ENCODE results near the gene EVI5L. TPM values are rescaled to one million over a fixed set of nuclear protein-coding genes. Genes with fewer than 3 reads are reported as not detected.

The EVI5L gene
- total and polyA plus RNA-seq, 4 experiments from 2014 or later = 1.1 to 14.1 (median 7.4) TPM

- Histone ChIP-seq H3K27ac (ENCODE audit: low read depth, low read length) (no peak overlapping the region), H3K4me3 (ENCODE audit: low read length in 2 of 2) (no peak overlapping the region), H3K36me3 (ENCODE audit: insufficient read depth, low read length) (no peaks in the 10 kb centered on the region), H3K27me3 (ENCODE audit: insufficient read depth, low read length) (peaks cover 7% of the 10 kb centered on the region), H3K9me3 (ENCODE audit: control insufficient read depth in 1 of 2, low read length in 2 of 2) (no peaks in the 10 kb centered on the region), H3K4me1 (ENCODE audit: insufficient read depth, low read length) (peaks cover 34% of the 10 kb centered on the region)
- peak overlapping the region in 2 of 8 donors; percentile 6 to 10 for H3K4me3 Mint-ChIP-seq
- intact Hi-C loops (cut with micrococcal nuclease) = loop anchor here (2.0 kb wide), 1 partner anchor 33 kb away; the partner anchor contains the start of gene EVI5L
- no peaks in the 10 kb centered on the region for H3K9me3 Mint-ChIP-seq
- ChIA-PET CTCF (ENCODE audit: partially characterized antibody) (interaction anchor here (1.0 to 1.1 kb wide), 2 partner anchors 12 to 40 kb away, joined by 3 to 4 read pairs; partner anchors contain the start of gene MAP2K7), POLR2A (ENCODE audit: partially characterized antibody) (interaction anchor here (0.6 to 1.1 kb wide), 2 partner anchors 56 to 78 kb away, joined by 3 to 5 read pairs; partner anchors contain the start of gene SNAPC2)
- peaks cover 8 to 33% (median 18%) of the 10 kb centered on the region in 4 donors for H3K4me1 Mint-ChIP-seq
- DNase-seq = no peak
- H3K36me3 Mint-ChIP-seq = no peaks in the 10 kb centered on the region
- no peaks in the 10 kb centered on the region for H3K27me3 Mint-ChIP-seq
- H3K27ac Mint-ChIP-seq = peak overlapping the region in 2 of 7 donors; percentile 12 to 82
Measured at GRCh38 chr19:7863971-7864689, 34.1 kb downstream of the EVI5L start.

- no peaks in the 10 kb centered on the region for H3K9me3 Mint-ChIP-seq
Measured at GRCh38 chr19:7864690-7865074, 34.7 kb downstream of the EVI5L start.

GRCh38 chr19:7865262-7865911 lies 35.4 kb downstream of the EVI5L start:
- Mint-ChIP-seq H3K4me1 (peaks cover 10 to 33% (median 19%) of the 10 kb centered on the region in 4 donors), H3K27me3 (no peaks in the 10 kb centered on the region), H3K27ac (peak overlapping the region; percentile 33 to 94 (median 82)), H3K36me3 (no peaks in the 10 kb centered on the region), H3K9me3 (no peaks in the 10 kb centered on the region), H3K4me3 (peak overlapping the region; percentile 35 to 89 (median 66))
- ChIA-PET POLR2A (ENCODE audit: partially characterized antibody) (interaction anchor here (1.1 kb wide), 1 partner anchor 79 kb away, joined by 3 read pairs; no protein-coding TSS in a partner anchor), CTCF (ENCODE audit: partially characterized antibody) (interaction anchor here (2.1 kb wide), 1 partner anchor 12 kb away, joined by 9 read pairs; no protein-coding TSS in a partner anchor)
- no peak overlapping the region for H3K27ac ChIP-seq (ENCODE audit: low read depth, low read length)
- no peaks in the 10 kb centered on the region for H3K9me3 ChIP-seq (ENCODE audit: control insufficient read depth in 1 of 2, low read length in 2 of 2)
- intact Hi-C loops (cut with micrococcal nuclease) = no loop called here
- DNase-seq = no peak
- H3K27me3 ChIP-seq (ENCODE audit: insufficient read depth, low read length) = peaks cover 7% of the 10 kb centered on the region
- H3K4me1 ChIP-seq (ENCODE audit: insufficient read depth, low read length) = peaks cover 41% of the 10 kb centered on the region
- H3K36me3 ChIP-seq (ENCODE audit: insufficient read depth, low read length) = no peaks in the 10 kb centered on the region
- H3K4me3 ChIP-seq (ENCODE audit: low read length in 2 of 2) = no peak overlapping the region

More at GRCh38 chr19:7864690-7865074, 34.7 kb downstream of the EVI5L start:
- H3K4me3 ChIP-seq (ENCODE audit: low read length in 2 of 2) = no peak overlapping the region
- Mint-ChIP-seq H3K36me3 (no peaks in the 10 kb centered on the region), H3K27ac (peak overlapping the region in 1 of 7 donors; percentile 82), H3K4me3 (peak overlapping the region in 2 of 8 donors; percentile 8 to 89), H3K27me3 (no peaks in the 10 kb centered on the region), H3K4me1 (peaks cover 8 to 33% (median 18%) of the 10 kb centered on the region in 4 donors)
- H3K4me1 ChIP-seq (ENCODE audit: insufficient read depth, low read length) = peaks cover 35% of the 10 kb centered on the region
- ChIA-PET POLR2A (ENCODE audit: partially characterized antibody) (interaction anchor here (0.6 kb wide), 1 partner anchor 77 kb away, joined by 3 read pairs; no protein-coding TSS in a partner anchor), CTCF (ENCODE audit: partially characterized antibody) (interaction anchor here (1.1 kb wide), 1 partner anchor 12 kb away, joined by 4 read pairs; no protein-coding TSS in a partner anchor)
- H3K27me3 ChIP-seq (ENCODE audit: insufficient read depth, low read length) = peaks cover 7% of the 10 kb centered on the region
- DNase-seq = no peak
- H3K36me3 ChIP-seq (ENCODE audit: insufficient read depth, low read length) = no peaks in the 10 kb centered on the region
- no peaks in the 10 kb centered on the region for H3K9me3 ChIP-seq (ENCODE audit: control insufficient read depth in 1 of 2, low read length in 2 of 2)
- intact Hi-C loops (cut with micrococcal nuclease) = no loop called here
- no peak overlapping the region for H3K27ac ChIP-seq (ENCODE audit: low read depth, low read length)

- no peak overlapping the region for H3K27ac ChIP-seq (ENCODE audit: low read depth, low read length)
- no peak for DNase-seq
- CTCF ChIA-PET (ENCODE audit: partially characterized antibody) = interaction anchor here (2.1 kb wide), 1 partner anchor 13 kb away, joined by 9 read pairs; no protein-coding TSS in a partner anchor
- no peaks in the 10 kb centered on the region for H3K9me3 Mint-ChIP-seq
- H3K27ac Mint-ChIP-seq = peak overlapping the region in 2 of 7 donors; percentile 31 to 36
- peaks cover 39% of the 10 kb centered on the region for H3K4me1 ChIP-seq (ENCODE audit: insufficient read depth, low read length)
- H3K9me3 ChIP-seq (ENCODE audit: control insufficient read depth in 1 of 2, low read length in 2 of 2) = no peaks in the 10 kb centered on the region
- H3K27me3 Mint-ChIP-seq = peaks cover 0 to 4% of the 10 kb centered on the region in 2 donors
- intact Hi-C loops (cut with micrococcal nuclease) = no loop called here
- no peaks in the 10 kb centered on the region for H3K27me3 ChIP-seq (ENCODE audit: insufficient read depth, low read length)
- H3K36me3 ChIP-seq (ENCODE audit: insufficient read depth, low read length) = no peaks in the 10 kb centered on the region
- POLR2A ChIA-PET (ENCODE audit: partially characterized antibody) = interaction anchor here (1.1 kb wide), 1 partner anchor 77 kb away, joined by 3 read pairs; no protein-coding TSS in a partner anchor
- no peak overlapping the region for H3K4me3 ChIP-seq (ENCODE audit: low read length in 2 of 2)
- H3K4me1 Mint-ChIP-seq = peaks cover 14 to 36% (median 25%) of the 10 kb centered on the region in 4 donors
- H3K36me3 Mint-ChIP-seq = no peaks in the 10 kb centered on the region
- H3K4me3 Mint-ChIP-seq = peak overlapping the region in 1 of 8 donors; percentile 6
Measured at GRCh38 chr19:7866399-7867091, 36.5 kb downstream of the EVI5L start.

- no peaks in the 10 kb centered on the region for H3K9me3 ChIP-seq (ENCODE audit: control insufficient read depth in 1 of 2, low read length in 2 of 2)
- no peaks in the 10 kb centered on the region for H3K36me3 ChIP-seq (ENCODE audit: insufficient read depth, low read length)
- CTCF ChIA-PET (ENCODE audit: partially characterized antibody) = interaction anchor here (2.1 kb wide), 1 partner anchor 14 kb away, joined by 9 read pairs; no protein-coding TSS in a partner anchor
- H3K4me1 ChIP-seq (ENCODE audit: insufficient read depth, low read length) = peaks cover 36% of the 10 kb centered on the region
- H3K4me3 Mint-ChIP-seq = no peak overlapping the region
- H3K27ac ChIP-seq (ENCODE audit: low read depth, low read length) = no peak overlapping the region
- no peaks in the 10 kb centered on the region for H3K36me3 Mint-ChIP-seq
- H3K27me3 Mint-ChIP-seq = peaks cover 0 to 11% of the 10 kb centered on the region in 2 donors
- DNase-seq = no peak
- intact Hi-C loops (cut with micrococcal nuclease) = no loop called here
- peaks cover 21 to 43% (median 30%) of the 10 kb centered on the region in 4 donors for H3K4me1 Mint-ChIP-seq
- POLR2A ChIA-PET (ENCODE audit: partially characterized antibody) = no interaction called here
- no peak overlapping the region for H3K4me3 ChIP-seq (ENCODE audit: low read length in 2 of 2)
- peak overlapping the region in 2 of 7 donors; percentile 36 to 91 for H3K27ac Mint-ChIP-seq
- no peaks in the 10 kb centered on the region for H3K27me3 ChIP-seq (ENCODE audit: insufficient read depth, low read length)
- H3K9me3 Mint-ChIP-seq = no peaks in the 10 kb centered on the region
Measured at GRCh38 chr19:7867092-7867844, 37.2 kb downstream of the EVI5L start.

GRCh38 chr19:7868326-7868670 lies 38.3 kb downstream of the EVI5L start:
- peak in 1 of 5 donors; percentile 60 for DNase-seq
- H3K4me1 Mint-ChIP-seq = peaks cover 21 to 48% (median 33%) of the 10 kb centered on the region in 4 donors

More at GRCh38 chr19:7868326-7868670, 38.3 kb downstream of the EVI5L start:
- peak overlapping the region; percentile 73 to 88 (median 79) for H3K4me3 Mint-ChIP-seq
- intact Hi-C loops (cut with micrococcal nuclease) = no loop called here
- peak overlapping the region in 6 of 7 donors; percentile 43 to 93 (median 88) for H3K27ac Mint-ChIP-seq
- H3K36me3 Mint-ChIP-seq = no peaks in the 10 kb centered on the region
- H3K36me3 ChIP-seq (ENCODE audit: insufficient read depth, low read length) = no peaks in the 10 kb centered on the region
- H3K9me3 ChIP-seq (ENCODE audit: control insufficient read depth in 1 of 2, low read length in 2 of 2) = no peaks in the 10 kb centered on the region
- ChIA-PET POLR2A (ENCODE audit: partially characterized antibody) (interaction anchor here (0.6 to 2.2 kb wide), 6 partner anchors 35 to 520 kb away, joined by 3 to 29 read pairs (median 10); partner anchors contain the start of genes ARHGEF18, MAP2K7, SNAPC2 and TIMM44), CTCF (ENCODE audit: partially characterized antibody) (interaction anchor here (1.6 to 2.2 kb wide), 8 partner anchors 10 to 300 kb away, joined by 5 to 33 read pairs (median 16); partner anchors contain the start of genes MAP2K7 and SNAPC2)
- no peaks in the 10 kb centered on the region for H3K9me3 Mint-ChIP-seq
- H3K27ac ChIP-seq (ENCODE audit: low read depth, low read length) = peak overlapping the region; percentile 61
- peak overlapping the region; percentile 28 to 75 for H3K4me3 ChIP-seq (ENCODE audit: low read length in 2 of 2)
- H3K4me1 ChIP-seq (ENCODE audit: insufficient read depth, low read length) = peaks cover 39% of the 10 kb centered on the region
- peaks cover 3 to 15% of the 10 kb centered on the region in 2 donors for H3K27me3 Mint-ChIP-seq
- H3K27me3 ChIP-seq (ENCODE audit: insufficient read depth, low read length) = no peaks in the 10 kb centered on the region
